Measurements from ENCODE around the gene EEF1AKMT2. TPM values are rescaled to one million over a fixed set of nuclear protein-coding genes. Genes with fewer than 3 reads are reported as not detected.

The EEF1AKMT2 gene
- total and polyA plus RNA-seq, 9 of the 15 experiments (the other 6 are each of a cell fraction or from before 2014, with no cell fraction given): 9.3 to 34.3 (median 23.7) TPM

- no peak overlapping the region for H2AFZ ChIP-seq (ENCODE audit: low read depth, low read length)
- POLR2A ChIA-PET: interaction anchor here (0.7 to 2.7 kb wide), 2 partner anchors 8 to 290 kb away, joined by 6 to 12 read pairs; no protein-coding TSS in a partner anchor
These were observed 81.8 kb downstream of the EEF1AKMT2 start for GRCh38 chr10:124709861-124710260.

DNA sequence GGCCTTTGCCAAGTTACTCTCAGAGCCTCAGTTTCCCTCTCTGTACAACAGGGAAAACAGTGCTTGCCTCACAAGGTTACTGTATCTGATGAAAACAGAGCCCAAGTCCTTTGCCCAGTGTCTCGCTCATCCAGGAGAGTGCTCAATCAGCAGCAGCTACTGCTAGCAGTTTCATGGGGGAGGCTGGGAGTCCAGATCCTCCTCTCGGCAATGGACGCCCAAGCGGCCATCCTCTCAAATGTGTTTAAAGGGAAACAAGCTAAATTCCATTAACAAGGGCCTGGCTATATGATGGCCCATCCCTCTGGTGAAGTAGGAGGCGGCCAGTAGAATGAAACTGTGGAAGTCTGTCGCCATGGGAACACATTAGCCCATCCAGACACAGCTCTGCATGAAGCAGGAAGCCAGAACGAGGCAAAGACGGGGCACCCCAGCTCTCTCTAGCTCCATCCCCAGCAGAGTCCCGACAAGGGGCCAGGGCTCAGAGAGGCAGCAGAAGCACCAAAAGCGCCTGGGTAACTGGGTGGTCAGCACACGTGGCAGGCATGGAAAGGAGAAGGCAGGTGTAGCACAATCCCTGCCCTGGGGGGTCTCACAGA, 82.7 kb downstream of the EEF1AKMT2 start:
- no peaks in the 10 kb centered on the region for H4K20me1 ChIP-seq (replicated peaks; ENCODE audit: control insufficient read depth, insufficient read depth, low read length)
- no peak overlapping the region for H2AFZ ChIP-seq (ENCODE audit: low read depth, low read length)
- FAIRE-seq (no peak), ATAC-seq (no peak), DNase-seq (ENCODE audit: extremely low read depth in 1 of 4, low spot score in 3 of 4) (no peak)
- peaks cover 3% of the 10 kb centered on the region for H3K9me1 ChIP-seq (ENCODE audit: control insufficient read depth, insufficient read depth, low read length)
- ChIA-PET POLR2A (interaction anchor here (2.7 kb wide), 1 partner anchor 9 kb away, joined by 12 read pairs; no protein-coding TSS in a partner anchor), CTCF (ENCODE audit: low intra/inter-chr PET ratio) (no interaction called here)
- WGBS (ENCODE audit: insufficient coverage, low coverage, missing lambda C conversion rate): 78% methylated on average over 10 of the region's 11 CpGs
- H3K79me2 ChIP-seq (ENCODE audit: control insufficient read depth, insufficient read depth, low read length): peaks cover 23% of the 10 kb centered on the region; the same call in 2 of the 3 replicates
- H3K4me3 ChIP-seq: no peak overlapping the region
- in situ Hi-C loops (cut with MboI) (no loop called here), intact Hi-C loops (cut with micrococcal nuclease) (no loop called here)
- H3K36me3 ChIP-seq (ENCODE audit: control insufficient read depth, insufficient read depth, low read length): peaks cover 29% of the 10 kb centered on the region; the same call in 2 of the 3 replicates
- H3K4me1 ChIP-seq (replicated peaks in 1 of 2; ENCODE audit: control insufficient read depth in 2 of 2, insufficient read depth in 2 of 2, low read length in 2 of 2): peaks cover 2 to 20% of the 10 kb centered on the region in 2 experiments; a peak in 3 of 5 replicates
- no peaks in the 10 kb centered on the region for H3K9me3 ChIP-seq (replicated peaks; ENCODE audit: control insufficient read depth, insufficient read depth, low read depth, low read length)
- no peaks in the 10 kb centered on the region for H3K27me3 ChIP-seq (ENCODE audit: control insufficient read depth in 2 of 2, insufficient read depth in 2 of 2, low read length in 2 of 2)
- no TSS peak for BruUV-seq (replicated peaks)
- H3K9ac ChIP-seq (ENCODE audit: insufficient read depth in 1 of 2, low read depth in 2 of 2, low read length in 2 of 2): no peak overlapping the region
- TF ChIP-seq HCFC1 (IDR thresholded peaks at IDR 0.05; ENCODE audit: low read depth, low read length) (no peak), KLF6 (CRISPR knock-in tag; IDR thresholded peaks at IDR 0.05; ENCODE audit: borderline replicate concordance) (no peak), ZNF3 (CRISPR knock-in tag; IDR thresholded peaks at IDR 0.05) (no peak), ZHX1 (conservative IDR thresholded peaks at IDR 0.05; ENCODE audit: low read length) (no peak), ZFP36 (IDR thresholded peaks at IDR 0.05; ENCODE audit: low read depth, low read length, partially characterized antibody) (no peak), FOXM1 (IDR thresholded peaks at IDR 0.05; ENCODE audit: low read depth) (no peak), FOXM1 (CRISPR knock-in tag; IDR thresholded peaks at IDR 0.05; ENCODE audit: low read depth) (no peak), RFX1 (IDR thresholded peaks at IDR 0.05) (peak; percentile 66), NR3C1 (CRISPR knock-in tag; IDR thresholded peaks at IDR 0.05) (no peak)
- no peak overlapping the region for H3K27ac ChIP-seq (ENCODE audit: extremely low read depth, low read depth, low read length)
- H3K4me2 ChIP-seq (ENCODE audit: insufficient read depth, low read length): no peak overlapping the region

More at GRCh38 chr10:124709861-124710260, 81.8 kb downstream of the EEF1AKMT2 start:
- TF ChIP-seq ZNF561 (CRISPR knock-in tag; conservative IDR thresholded peaks at IDR 0.05): no peak
- no peak for TF ChIP-seq ZNF76 (CRISPR knock-in tag; IDR thresholded peaks at IDR 0.05; ENCODE audit: borderline replicate concordance)
- TF ChIP-seq CHD4 (IDR thresholded peaks at IDR 0.05; ENCODE audit: insufficient read depth, insufficient replicate concordance, low read depth, low read length, poor library complexity, severe bottlenecking): no peak
- no peak for TF ChIP-seq CBX2 (IDR thresholded peaks at IDR 0.05; ENCODE audit: insufficient read depth, low read length, poor library complexity, severe bottlenecking)
- TF ChIP-seq BACH1 (tag; IDR thresholded peaks at IDR 0.05): no peak
- no peak for ATAC-seq
- WGBS (ENCODE audit: insufficient coverage, low coverage, missing lambda C conversion rate): 88% methylated on average over 10 of the region's 10 CpGs
- Histone ChIP-seq H3K27ac (ENCODE audit: extremely low read depth, low read depth, low read length) (no peak overlapping the region), H3K27me3 (ENCODE audit: control insufficient read depth in 2 of 2, insufficient read depth in 2 of 2, low read length in 2 of 2) (no peaks in the 10 kb centered on the region), H4K20me1 (replicated peaks; ENCODE audit: control insufficient read depth, insufficient read depth, low read length) (no peaks in the 10 kb centered on the region), H3K9me1 (ENCODE audit: control insufficient read depth, insufficient read depth, low read length) (peaks cover 3% of the 10 kb centered on the region), H3K36me3 (ENCODE audit: control insufficient read depth, insufficient read depth, low read length) (peaks cover 21% of the 10 kb centered on the region; the same call in 2 of the 3 replicates), H3K4me1 (replicated peaks in 1 of 2; ENCODE audit: control insufficient read depth in 2 of 2, insufficient read depth in 2 of 2, low read length in 2 of 2) (peaks cover 2 to 20% of the 10 kb centered on the region in 2 experiments; a peak in 3 of 5 replicates), H3K4me3 (no peak overlapping the region), H3K9ac (ENCODE audit: insufficient read depth in 1 of 2, low read depth in 2 of 2, low read length in 2 of 2) (peak overlapping the region in 1 of 2 experiments; percentile 26; a peak in 2 of 4 replicates), H3K9me3 (replicated peaks; ENCODE audit: control insufficient read depth, insufficient read depth, low read depth, low read length) (no peaks in the 10 kb centered on the region), H3K4me2 (ENCODE audit: insufficient read depth, low read length) (no peak overlapping the region), H3K79me2 (ENCODE audit: control insufficient read depth, insufficient read depth, low read length) (peaks cover 25% of the 10 kb centered on the region; the same call in 2 of the 3 replicates)
- intact Hi-C loops (cut with micrococcal nuclease): no loop called here
- in situ Hi-C loops (cut with MboI): no loop called here
- DNase-seq (ENCODE audit: extremely low read depth in 1 of 4, low spot score in 3 of 4): no peak
- no peak for FAIRE-seq
- CTCF ChIA-PET (ENCODE audit: low intra/inter-chr PET ratio): no interaction called here
- no TSS peak for BruUV-seq (replicated peaks)
